Right lobe of liver (tissue), 6 donors: ENCODE data around the gene ABHD12B. TPM values are rescaled to one million over a fixed set of nuclear protein-coding genes. Genes with fewer than 3 reads are reported as not detected.

Experiments used
- ATAC-seq, 4 donors: fragments of 200-7000 bp; cut with Tn5 transposase; one replicate each; pipeline ENCODE4 v1.9.1; 2020; ENCODE audit warnings: mild to moderate bottlenecking in 4 of 4, moderate library complexity in 4 of 4
- DNase-seq, 3 donors: peaks; one replicate each; pipeline ENCODE4 v3.0.0-alpha.2; 2020
- H3K27ac ChIP-seq, 3 donors: fragments of 200-600 bp; one replicate each; pipeline ENCODE4 v1.8.0; 2022
- H3K27me3 ChIP-seq, 2 donors: fragments of 200-600 bp; one replicate each; pipeline ENCODE4 v1.8.0; 2022
- H3K36me3 ChIP-seq, 4 donors: fragments of 200-600 bp; sonication (generic) in 1 of 4; one replicate each; pipeline versions ENCODE4 v1.5.1 to v1.8.0; 2017 to 2022; ENCODE audit warnings: control low read depth in 1 of 4
- H3K4me1 ChIP-seq, 4 donors: fragments of 200-600 bp; sonication (generic) in 1 of 4; one replicate each; pipeline versions ENCODE4 v1.5.1 to v1.8.0; 2017 to 2022; ENCODE audit warnings: control low read depth in 1 of 4
- H3K4me3 ChIP-seq, 3 donors: fragments of 200-600 bp; one replicate each; pipeline ENCODE4 v1.8.0; 2022
- H3K9me3 ChIP-seq, 4 donors: fragments of 200-600 bp; sonication (generic) in 1 of 4; one replicate each; pipeline versions ENCODE4 v1.5.1 to v1.8.0; 2017 to 2022; ENCODE audit warnings: control low read depth in 1 of 4
- POLR2A ChIP-seq: fragments of 450-650 bp; IDR thresholded peaks from one replicate; pipeline ENCODE4 v1.6.1; 2017; ENCODE audit warnings: antibody characterized with exemption, mild to moderate bottlenecking
- WGBS: methylation state at CpG from one replicate; pipeline ENCODE4 v1.1.6; 2018; ENCODE audit warnings: low coverage, low lambda C conversion rate; ENCODE audit not compliant: insufficient coverage; ENCODE audit errors: missing lambda C conversion rate; 5-methylcytosine and 5-hydroxymethylcytosine counted together
- intact Hi-C, 2 donors: fragments of 100-400 bp; cut with DNase I; formaldehyde crosslinking; loops; one replicate each; pipeline versions ENCODE4 v1.11.2 to v1.14.1; 2022
- total RNA-seq, 6 experiments: library from RNA; depleted of rRNA in 2 of 6; stranded (reverse); fragments of >200 nt in 2 of 6; fragmentation: NEBNext Ultra II Directional in 3 of 6; extraction: Animal tissue kit (Norgen Biotek cat#: 25700) in 3 of 6; gene quantifications; one replicate each; pipeline versions ENCODE4 v1.1.0 to v1.2.4, GENCODE V29; 2016 to 2023
- TF ChIP-seq, protein P1 (sequence below), 4 donors: fragments of 200-600 bp in 3 of 4; fragments of 450-650 bp in 1 of 4; IDR thresholded peaks; one replicate each; pipeline versions ENCODE4 v1.5.1 to v1.8.0; 2016 to 2022; ENCODE audit warnings: antibody characterized with exemption in 4 of 4, mild to moderate bottlenecking in 2 of 4
- donor health status: DM: no; HTN: yes; CAD: no.
- donor health status: DM: no; HTN: no; CAD: no.
- donor health status: DM: no; HTN: no; CAD: no.
- donor health status: DM: no; HTN: yes; CAD: no.
- donor health status: DM: no; HTN: yes; CAD: no.

The ABHD12B gene
- total RNA-seq, 6 experiments from 2014 or later: not detected

- 5% methylated on average over 16 of the region's 26 CpGs for WGBS
- peaks cover 0 to 36% (median 0%) of the 10 kb centered on the region in 4 donors for H3K4me1 ChIP-seq
- ATAC-seq: peak; percentile 63 to 78 (median 70)
- DNase-seq: peak; percentile 78 to 89 (median 86)
- intact Hi-C loops: no loop called here
- peak overlapping the region; percentile 86 to 94 (median 87) for H3K27ac ChIP-seq
- H3K27me3 ChIP-seq: no peaks in the 10 kb centered on the region
- peak overlapping the region; percentile 69 to 86 (median 73) for H3K4me3 ChIP-seq
- no peaks in the 10 kb centered on the region for H3K36me3 ChIP-seq
- TF ChIP-seq, protein P1, sequence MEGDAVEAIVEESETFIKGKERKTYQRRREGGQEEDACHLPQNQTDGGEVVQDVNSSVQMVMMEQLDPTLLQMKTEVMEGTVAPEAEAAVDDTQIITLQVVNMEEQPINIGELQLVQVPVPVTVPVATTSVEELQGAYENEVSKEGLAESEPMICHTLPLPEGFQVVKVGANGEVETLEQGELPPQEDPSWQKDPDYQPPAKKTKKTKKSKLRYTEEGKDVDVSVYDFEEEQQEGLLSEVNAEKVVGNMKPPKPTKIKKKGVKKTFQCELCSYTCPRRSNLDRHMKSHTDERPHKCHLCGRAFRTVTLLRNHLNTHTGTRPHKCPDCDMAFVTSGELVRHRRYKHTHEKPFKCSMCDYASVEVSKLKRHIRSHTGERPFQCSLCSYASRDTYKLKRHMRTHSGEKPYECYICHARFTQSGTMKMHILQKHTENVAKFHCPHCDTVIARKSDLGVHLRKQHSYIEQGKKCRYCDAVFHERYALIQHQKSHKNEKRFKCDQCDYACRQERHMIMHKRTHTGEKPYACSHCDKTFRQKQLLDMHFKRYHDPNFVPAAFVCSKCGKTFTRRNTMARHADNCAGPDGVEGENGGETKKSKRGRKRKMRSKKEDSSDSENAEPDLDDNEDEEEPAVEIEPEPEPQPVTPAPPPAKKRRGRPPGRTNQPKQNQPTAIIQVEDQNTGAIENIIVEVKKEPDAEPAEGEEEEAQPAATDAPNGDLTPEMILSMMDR (IDR thresholded peaks at IDR 0.05): no peak
- no peak for TF ChIP-seq POLR2A
- H3K9me3 ChIP-seq: no peaks in the 10 kb centered on the region
These were observed 71.5 kb downstream of the ABHD12B start for GRCh38 chr14:50943261-50943942.

GRCh38 chr14:50943943-50944646, 72.2 kb downstream of the ABHD12B start, which contains the start of gene PYGL:
Gene PYGL, minus strand, starts transcription at chr14:50944483. Its CDS starts 80 bp downstream, at chr14:50944403.
- Histone ChIP-seq H3K27me3 (no peaks in the 10 kb centered on the region), H3K4me1 (peaks cover 0 to 29% (median 0%) of the 10 kb centered on the region in 4 donors), H3K27ac (peak within 1 kb of the TSS; percentile 86 to 94 (median 87)), H3K4me3 (peak within 1 kb of the TSS; percentile 69 to 86 (median 73)), H3K36me3 (no peaks in the 10 kb centered on the region), H3K9me3 (no peaks in the 10 kb centered on the region)
- peak; percentile 88 for TF ChIP-seq POLR2A
- TF ChIP-seq, protein P1 (IDR thresholded peaks at IDR 0.05): no peak
- peak; percentile 92 for DNase-seq
- intact Hi-C loops: no loop called here
- WGBS: 0% methylated on average over 7 of the region's 74 CpGs
- ATAC-seq: peak; percentile 84 to 95 (median 90)

DNA sequence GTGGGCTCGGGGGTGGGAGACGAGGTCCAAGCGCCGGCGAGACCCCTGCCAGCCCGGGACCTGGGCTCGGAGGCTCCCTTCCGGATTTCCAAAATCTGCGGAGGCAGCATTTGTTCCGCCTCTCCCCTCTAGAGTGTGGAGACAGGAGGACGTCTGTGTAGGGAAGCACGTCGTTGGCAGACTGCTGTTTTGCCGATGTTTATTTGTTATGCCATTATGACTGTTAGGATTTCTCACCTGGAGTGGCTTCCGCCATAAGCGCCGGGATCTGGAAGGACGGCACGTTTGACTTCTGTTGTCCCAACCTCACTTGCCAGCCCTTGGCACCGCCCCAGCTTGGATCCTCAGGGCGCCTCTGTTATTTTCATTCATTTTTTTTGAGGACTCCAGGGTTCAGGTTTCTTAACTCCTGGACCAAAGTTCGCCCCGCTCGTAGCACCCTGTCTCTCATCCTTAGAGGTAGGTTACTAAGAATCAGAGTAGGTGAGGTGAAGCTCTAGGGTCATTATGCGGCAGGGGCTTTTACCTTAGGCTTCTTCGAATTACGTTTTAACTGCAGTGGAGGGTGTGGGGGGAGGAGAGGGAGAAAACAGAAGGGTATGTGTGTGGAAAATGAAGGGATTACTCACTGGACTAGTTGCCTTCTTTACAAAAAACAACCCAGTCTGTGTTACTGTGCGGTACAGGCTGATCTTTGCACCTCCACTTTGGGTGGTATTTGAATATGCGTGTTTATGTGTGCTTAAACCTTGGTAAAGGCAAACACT, 73.0 kb downstream of the ABHD12B start:
- WGBS: 3% methylated on average over 23 of the region's 29 CpGs
- peak overlapping the region; percentile 69 to 86 (median 73) for H3K4me3 ChIP-seq
- ATAC-seq: peak; percentile 53 to 59 (median 56)
- intact Hi-C loops: no loop called here
- H3K27me3 ChIP-seq: no peaks in the 10 kb centered on the region
- H3K4me1 ChIP-seq: peaks cover 0 to 22% (median 0%) of the 10 kb centered on the region in 4 donors
- peak; percentile 78 for TF ChIP-seq POLR2A
- TF ChIP-seq, protein P1 (IDR thresholded peaks at IDR 0.05): no peak
- H3K9me3 ChIP-seq: no peaks in the 10 kb centered on the region
- DNase-seq: peak; percentile 68 to 87 (median 85)
- no peaks in the 10 kb centered on the region for H3K36me3 ChIP-seq
- peak overlapping the region; percentile 86 to 94 (median 87) for H3K27ac ChIP-seq

DNA sequence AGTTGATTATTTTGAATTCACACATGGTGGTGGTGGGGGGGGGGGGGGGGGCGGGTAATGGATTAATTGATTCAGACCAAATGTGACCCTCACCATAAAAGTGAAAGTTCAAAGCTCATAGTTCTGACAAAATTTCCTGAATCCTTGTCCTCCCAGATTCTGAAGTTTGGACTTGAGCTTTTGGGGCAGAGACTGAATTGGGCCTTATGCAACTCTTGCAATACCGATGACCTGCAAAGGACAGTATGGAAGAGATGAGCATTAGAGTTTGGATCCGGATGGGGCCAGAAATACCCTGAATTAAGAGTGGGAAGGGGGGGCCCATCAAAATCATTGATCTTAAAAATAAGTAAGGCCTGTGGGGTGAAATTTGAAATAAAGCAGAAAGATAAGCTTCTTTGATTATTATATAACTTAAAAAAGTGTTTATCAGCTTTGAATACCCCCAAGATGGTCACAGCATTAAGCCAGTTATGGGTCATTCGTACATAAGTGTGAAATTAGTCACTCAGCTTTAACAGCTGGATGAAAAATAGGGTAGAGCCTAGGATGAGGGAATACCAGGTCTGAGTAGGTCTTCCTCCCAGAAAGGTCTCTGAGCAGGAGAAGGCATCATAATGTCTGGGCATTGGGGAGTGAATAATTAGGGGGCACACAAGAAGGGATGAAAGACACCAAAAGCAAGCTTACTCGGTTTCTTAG, 74.5 kb downstream of the ABHD12B start:
- Histone ChIP-seq H3K36me3 (no peaks in the 10 kb centered on the region), H3K4me1 (peaks cover 0 to 8% (median 0%) of the 10 kb centered on the region in 4 donors), H3K9me3 (no peaks in the 10 kb centered on the region), H3K27me3 (no peaks in the 10 kb centered on the region), H3K4me3 (no peak overlapping the region), H3K27ac (no peak overlapping the region)
- intact Hi-C loops: no loop called here
- ATAC-seq: no peak
- TF ChIP-seq, protein P1 (IDR thresholded peaks at IDR 0.05): no peak
- TF ChIP-seq POLR2A: no peak
- 62% methylated on average over 5 of the region's 5 CpGs for WGBS
- DNase-seq: no peak
